GM20000 (cell line): ENCODE measurements around the gene CABLES1.

Experiments used
- DNase-seq: peaks from one replicate; pipeline ENCODE4 v3.0.0; 2012; ENCODE audit warnings: low spot score
- TF ChIP-seq, protein P1 (sequence below): IDR thresholded peaks from 2 replicates; pipeline ENCODE4 v1.5.1; 2012; ENCODE audit warnings: mild to moderate bottlenecking, control low read depth; ENCODE audit errors: extremely low read depth, missing control alignments

Gene CABLES1

GRCh38 chr18:23183411-23184150 lies 48.3 kb downstream of the CABLES1 start:
- TF ChIP-seq, protein P1, sequence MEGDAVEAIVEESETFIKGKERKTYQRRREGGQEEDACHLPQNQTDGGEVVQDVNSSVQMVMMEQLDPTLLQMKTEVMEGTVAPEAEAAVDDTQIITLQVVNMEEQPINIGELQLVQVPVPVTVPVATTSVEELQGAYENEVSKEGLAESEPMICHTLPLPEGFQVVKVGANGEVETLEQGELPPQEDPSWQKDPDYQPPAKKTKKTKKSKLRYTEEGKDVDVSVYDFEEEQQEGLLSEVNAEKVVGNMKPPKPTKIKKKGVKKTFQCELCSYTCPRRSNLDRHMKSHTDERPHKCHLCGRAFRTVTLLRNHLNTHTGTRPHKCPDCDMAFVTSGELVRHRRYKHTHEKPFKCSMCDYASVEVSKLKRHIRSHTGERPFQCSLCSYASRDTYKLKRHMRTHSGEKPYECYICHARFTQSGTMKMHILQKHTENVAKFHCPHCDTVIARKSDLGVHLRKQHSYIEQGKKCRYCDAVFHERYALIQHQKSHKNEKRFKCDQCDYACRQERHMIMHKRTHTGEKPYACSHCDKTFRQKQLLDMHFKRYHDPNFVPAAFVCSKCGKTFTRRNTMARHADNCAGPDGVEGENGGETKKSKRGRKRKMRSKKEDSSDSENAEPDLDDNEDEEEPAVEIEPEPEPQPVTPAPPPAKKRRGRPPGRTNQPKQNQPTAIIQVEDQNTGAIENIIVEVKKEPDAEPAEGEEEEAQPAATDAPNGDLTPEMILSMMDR = no peak
- DNase-seq = no peak

- DNase-seq = no peak
Observed at GRCh38 chr18:23186781-23187180, 51.5 kb downstream of the CABLES1 start.

GRCh38 chr18:23188068-23188760 lies 52.9 kb downstream of the CABLES1 start:
- TF ChIP-seq, protein P1 = no peak
- no peak for DNase-seq

More at GRCh38 chr18:23186781-23187180, 51.5 kb downstream of the CABLES1 start:
- TF ChIP-seq, protein P1 = no peak

- TF ChIP-seq, protein P1 = no peak
- DNase-seq = no peak
Observed at GRCh38 chr18:23189099-23189498, 53.8 kb downstream of the CABLES1 start.

GRCh38 chr18:23189768-23190661 lies 54.7 kb downstream of the CABLES1 start:
- DNase-seq = no peak
- TF ChIP-seq, protein P1 = no peak

DNA sequence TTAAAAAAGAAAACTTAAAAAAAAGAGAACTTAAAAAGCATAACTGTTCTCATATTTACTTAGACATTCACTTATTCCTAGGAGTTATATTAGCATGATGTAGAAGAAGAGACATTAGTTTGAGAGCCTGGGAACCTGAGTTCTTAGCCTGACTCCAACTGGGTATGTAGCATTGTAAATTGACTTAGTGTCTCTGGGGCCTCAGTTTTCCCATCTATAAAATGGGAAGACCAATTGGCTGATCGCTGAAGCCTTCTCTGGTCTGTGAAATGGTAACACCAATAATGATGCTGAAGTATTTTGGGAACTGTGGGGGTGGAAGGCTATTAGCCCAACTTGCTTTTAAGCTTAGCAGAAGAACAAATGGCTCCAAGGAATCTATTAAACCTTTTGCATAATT lies 55.9 kb downstream of the CABLES1 start:
- DNase-seq = no peak
- TF ChIP-seq, protein P1 = no peak
